GM19240 (cell line): ENCODE measurements around the gene LCE3A.

Experiments used
- DNase-seq: peaks from one replicate; pipeline ENCODE4 v3.0.0; 2011; ENCODE audit warnings: low spot score; ENCODE audit not compliant: insufficient read length

LCE3A gene

GRCh38 chr1:152577168-152577567 is 45.7 kb downstream of the LCE3A start:
- DNase-seq: no peak
